Measurements from ENCODE around the gene PRKCD. TPM values are rescaled to one million over a fixed set of nuclear protein-coding genes. Genes with fewer than 3 reads are reported as not detected.

PRKCD gene
- total RNA-seq, 1 experiment from 2014 or later, result 19.2 TPM

- Mint-ChIP-seq H3K27ac (no peak overlapping the region), H3K4me1 (no peaks in the 10 kb centered on the region; the same call in 1 of the 2 replicates), H3K4me3 (no peak overlapping the region), H3K27me3 (ENCODE audit: low read depth) (no peaks in the 10 kb centered on the region), H3K9me3 (no peaks in the 10 kb centered on the region), H3K36me3 (peaks cover 15% of the 10 kb centered on the region)
- no peak for DNase-seq (ENCODE audit: low spot score)
- TF ChIP-seq ZSCAN18 (CRISPR knock-in tag; IDR thresholded peaks at IDR 0.05) (no peak), PREB (CRISPR knock-in tag; IDR thresholded peaks at IDR 0.05; ENCODE audit: borderline replicate concordance) (no peak), NR3C1 (CRISPR knock-in tag; conservative IDR thresholded peaks at IDR 0.05; ENCODE audit: low read depth) (no peak), JUN (CRISPR knock-in tag; IDR thresholded peaks at IDR 0.05) (no peak), ZBTB43 (CRISPR knock-in tag; IDR thresholded peaks at IDR 0.05) (no peak), ESRRA (CRISPR knock-in tag; IDR thresholded peaks at IDR 0.05; ENCODE audit: borderline replicate concordance) (no peak)
- ChIA-PET POLR2A (interaction anchor here (0.9 kb wide), 1 partner anchor 83 kb away, joined by 5 read pairs; no protein-coding TSS in a partner anchor), CTCF (interaction anchor here (0.7 to 3.0 kb wide), 14 partner anchors 15 to 293 kb away, joined by 3 to 34 read pairs (median 4); partner anchors contain the start of gene PRKCD)
- ATAC-seq, result no peak
Measured at GRCh38 chr3:53113293-53114010, 47.6 kb upstream of the PRKCD start.

GRCh38 chr3:53114011-53114400 is 47.0 kb upstream of the PRKCD start:
- DNase-seq (ENCODE audit: low spot score) (peak; percentile 85), ATAC-seq (peak; percentile 87)
- ChIA-PET CTCF (interaction anchor here (0.6 to 3.0 kb wide), 17 partner anchors 10 to 293 kb away, joined by 3 to 34 read pairs (median 4); partner anchors contain the start of gene PRKCD), POLR2A (interaction anchor here (0.9 kb wide), 1 partner anchor 82 kb away, joined by 5 read pairs; no protein-coding TSS in a partner anchor)
- H3K36me3 Mint-ChIP-seq, result peaks cover 17% of the 10 kb centered on the region
- no peaks in the 10 kb centered on the region; the same call in 1 of the 2 replicates for H3K4me1 Mint-ChIP-seq
- no peaks in the 10 kb centered on the region for H3K9me3 Mint-ChIP-seq
- H3K27me3 Mint-ChIP-seq (ENCODE audit: low read depth), result no peaks in the 10 kb centered on the region
- TF ChIP-seq CTCF (IDR thresholded peaks at IDR 0.05), result peak; percentile 95
- TF ChIP-seq RORB (CRISPR knock-in tag; IDR thresholded peaks at IDR 0.05), result no peak
- TF ChIP-seq NFYB (CRISPR knock-in tag; conservative IDR thresholded peaks at IDR 0.05; ENCODE audit: low read depth), result no peak
- no peak overlapping the region for H3K4me3 Mint-ChIP-seq
- no peak overlapping the region for H3K27ac Mint-ChIP-seq

GRCh38 chr3:53114412-53115074 is 46.5 kb upstream of the PRKCD start:
- ChIA-PET POLR2A (interaction anchor here (0.9 kb wide), 1 partner anchor 82 kb away, joined by 5 read pairs; no protein-coding TSS in a partner anchor), CTCF (interaction anchor here (0.6 to 3.0 kb wide), 17 partner anchors 11 to 294 kb away, joined by 3 to 34 read pairs (median 4); partner anchors contain the start of gene PRKCD)
- Mint-ChIP-seq H3K4me1 (no peaks in the 10 kb centered on the region; the same call in 1 of the 2 replicates), H3K27ac (no peak overlapping the region), H3K9me3 (no peaks in the 10 kb centered on the region), H3K4me3 (no peak overlapping the region), H3K27me3 (ENCODE audit: low read depth) (no peaks in the 10 kb centered on the region), H3K36me3 (peaks cover 17% of the 10 kb centered on the region)
- no peak for ATAC-seq
- DNase-seq (ENCODE audit: low spot score), result no peak
- TF ChIP-seq SMAD3 (CRISPR knock-in tag; IDR thresholded peaks at IDR 0.05; ENCODE audit: borderline replicate concordance) (no peak), NFYB (CRISPR knock-in tag; conservative IDR thresholded peaks at IDR 0.05; ENCODE audit: low read depth) (no peak), CTCF (IDR thresholded peaks at IDR 0.05) (no peak), GRHL2 (CRISPR knock-in tag; IDR thresholded peaks at IDR 0.05; ENCODE audit: insufficient replicate concordance, severe bottlenecking) (no peak), RELA (CRISPR knock-in tag; IDR thresholded peaks at IDR 0.05; ENCODE audit: borderline replicate concordance) (no peak), ATF2 (CRISPR knock-in tag; IDR thresholded peaks at IDR 0.05; ENCODE audit: borderline replicate concordance, low read depth) (no peak), AFF4 (CRISPR knock-in tag; IDR thresholded peaks at IDR 0.05; ENCODE audit: borderline replicate concordance) (no peak)
